H1 (cell line): ENCODE data around the gene ADD1.

Source experiments
- EGR1 ChIP-seq: IDR thresholded peaks from 2 replicates; pipeline ENCODE4 v1.6.1; 2011; ENCODE audit warnings: low read depth, low read length, borderline replicate concordance
- EP300 ChIP-seq, 2 experiments: IDR thresholded peaks; 1 replicate in 1 of 2; 2 replicates in 1 of 2; pipeline ENCODE4 v1.6.1; 2011 to 2012; ENCODE audit warnings: low read depth in 2 of 2, low read length in 2 of 2, mild to moderate bottlenecking in 2 of 2, borderline replicate concordance in 1 of 2, inconsistent platforms in 1 of 2, moderate library complexity in 1 of 2
- JUN ChIP-seq: IDR thresholded peaks from 2 replicates; pipeline ENCODE4 v1.6.1; 2011; ENCODE audit warnings: low read depth, mild to moderate bottlenecking, improper control_type of control experiment, low read length
- JUND ChIP-seq: IDR thresholded peaks from 2 replicates; pipeline ENCODE4 v1.6.1; 2011; ENCODE audit warnings: mild to moderate bottlenecking, improper control_type of control experiment, low read length
- MAFK ChIP-seq: IDR thresholded peaks from 2 replicates; pipeline ENCODE4 v1.6.1; 2012; ENCODE audit warnings: low read depth, mild to moderate bottlenecking, improper control_type of control experiment, low read length
- PHF8 ChIP-seq: fragments of 200-600 bp; sonication (generic); conservative IDR thresholded peaks from 2 replicates; pipeline ENCODE4 v1.7.1; 2012; ENCODE audit warnings: low read depth, mild to moderate bottlenecking, inconsistent platforms, low read length, moderate library complexity
- POLR2A ChIP-seq, 2 experiments: IDR thresholded peaks; 1 replicate in 1 of 2; 2 replicates in 1 of 2; pipeline ENCODE4 v1.6.1; 2011; ENCODE audit warnings: low read depth in 2 of 2, low read length in 2 of 2, mild to moderate bottlenecking in 2 of 2; ENCODE audit errors: control extremely low read depth in 1 of 2
- POLR2AphosphoS5 ChIP-seq: IDR thresholded peaks from 2 replicates; pipeline ENCODE4 v1.6.1; 2011; ENCODE audit warnings: low read depth, low read length
- SIN3A ChIP-seq, 2 experiments: IDR thresholded peaks in 1 of 2; conservative IDR thresholded peaks in 1 of 2; 2 replicates each; pipeline ENCODE4 v1.6.1; 2011 to 2012; ENCODE audit warnings: low read length in 2 of 2, improper control_type of control experiment in 1 of 2, low read depth in 1 of 2, mild to moderate bottlenecking in 1 of 2
- SIX5 ChIP-seq: IDR thresholded peaks from 2 replicates; pipeline ENCODE4 v1.6.1; 2011; ENCODE audit warnings: mild to moderate bottlenecking, low read depth, low read length
- SP1 ChIP-seq: IDR thresholded peaks from 2 replicates; pipeline ENCODE4 v1.6.1; 2011; ENCODE audit warnings: low read depth, low read length
- TCF12 ChIP-seq: IDR thresholded peaks from 2 replicates; pipeline ENCODE4 v1.6.1; 2011; ENCODE audit warnings: low read depth, mild to moderate bottlenecking, low read length
- TF ChIP-seq, protein P1 (sequence below), 3 experiments: IDR thresholded peaks; 1 replicate in 2 of 3; 2 replicates in 1 of 3; pipeline versions ENCODE4 v1.5.1 to v1.6.1; 2011; ENCODE audit warnings: low read length in 3 of 3, mild to moderate bottlenecking in 3 of 3, inconsistent platforms in 2 of 3, low read depth in 1 of 3, moderate library complexity in 1 of 3; ENCODE audit not compliant: insufficient read depth in 1 of 3; ENCODE audit errors: control extremely low read depth in 1 of 3

DNA sequence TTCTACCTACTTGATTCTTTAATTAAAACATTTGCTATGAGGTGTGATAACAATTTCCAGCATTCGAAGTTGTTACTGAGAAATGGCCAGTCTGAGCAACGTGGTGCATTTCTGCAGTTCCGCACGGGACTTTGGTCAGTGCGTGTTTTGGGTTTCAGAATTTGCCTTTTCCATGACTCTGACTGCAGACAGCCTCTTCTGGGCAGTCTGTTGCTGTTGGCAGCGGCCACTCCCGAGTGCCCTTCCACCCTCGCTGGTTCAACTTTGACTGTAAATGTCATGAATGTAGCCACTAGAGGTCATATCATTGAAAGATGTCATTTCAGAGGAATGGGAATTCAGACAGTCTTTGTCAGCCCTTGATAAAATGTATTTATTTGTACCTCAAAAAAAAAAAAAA is 65.9 kb downstream of the ADD1 start:
- TF ChIP-seq POLR2A (IDR thresholded peaks at IDR 0.05; ENCODE audit: control extremely low read depth in 1 of 2, low read depth in 2 of 2, low read length in 2 of 2) (no peak), POLR2AphosphoS5 (no peak), SIX5 (no peak), EP300 (IDR thresholded peaks at IDR 0.05; ENCODE audit: borderline replicate concordance in 1 of 2, low read depth in 2 of 2, low read length in 2 of 2) (no peak), MAFK (no peak), JUN (no peak), TCF12 (no peak), EGR1 (no peak), PHF8 (no peak), SP1 (no peak), SIN3A (conservative IDR thresholded peaks at IDR 0.05 in 1 of 2, IDR thresholded peaks at IDR 0.05 in 1 of 2; ENCODE audit: low read depth in 1 of 2, low read length in 2 of 2) (no peak), JUND (no peak)
- TF ChIP-seq, protein P1, sequence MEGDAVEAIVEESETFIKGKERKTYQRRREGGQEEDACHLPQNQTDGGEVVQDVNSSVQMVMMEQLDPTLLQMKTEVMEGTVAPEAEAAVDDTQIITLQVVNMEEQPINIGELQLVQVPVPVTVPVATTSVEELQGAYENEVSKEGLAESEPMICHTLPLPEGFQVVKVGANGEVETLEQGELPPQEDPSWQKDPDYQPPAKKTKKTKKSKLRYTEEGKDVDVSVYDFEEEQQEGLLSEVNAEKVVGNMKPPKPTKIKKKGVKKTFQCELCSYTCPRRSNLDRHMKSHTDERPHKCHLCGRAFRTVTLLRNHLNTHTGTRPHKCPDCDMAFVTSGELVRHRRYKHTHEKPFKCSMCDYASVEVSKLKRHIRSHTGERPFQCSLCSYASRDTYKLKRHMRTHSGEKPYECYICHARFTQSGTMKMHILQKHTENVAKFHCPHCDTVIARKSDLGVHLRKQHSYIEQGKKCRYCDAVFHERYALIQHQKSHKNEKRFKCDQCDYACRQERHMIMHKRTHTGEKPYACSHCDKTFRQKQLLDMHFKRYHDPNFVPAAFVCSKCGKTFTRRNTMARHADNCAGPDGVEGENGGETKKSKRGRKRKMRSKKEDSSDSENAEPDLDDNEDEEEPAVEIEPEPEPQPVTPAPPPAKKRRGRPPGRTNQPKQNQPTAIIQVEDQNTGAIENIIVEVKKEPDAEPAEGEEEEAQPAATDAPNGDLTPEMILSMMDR (IDR thresholded peaks at IDR 0.05; ENCODE audit: control extremely low read depth in 1 of 3, insufficient read depth in 1 of 3, low read depth in 1 of 3, low read length in 3 of 3): no peak
